Glutamatergic neuron (in vitro differentiated cells): ENCODE measurements around the gene EPHA4. TPM values are rescaled to one million over a fixed set of nuclear protein-coding genes. Genes with fewer than 3 reads are reported as not detected.

Experiments used
- DNase-seq: peaks from one replicate; pipeline ENCODE4 v3.0.0; 2022
- H3K27ac Mint-ChIP-seq: one replicate; pipeline ENCODE4 v1.8.0; 2020; ENCODE audit warnings: mild to moderate bottlenecking, mixed read lengths, inconsistent platforms; ENCODE audit not compliant: unreplicated experiment
- H3K27me3 Mint-ChIP-seq: one replicate; pipeline ENCODE4 v1.8.0; 2020; ENCODE audit warnings: mild to moderate bottlenecking, moderate library complexity, mixed read lengths, inconsistent platforms; ENCODE audit not compliant: unreplicated experiment
- H3K36me3 Mint-ChIP-seq: one replicate; pipeline ENCODE4 v1.8.0; 2020; ENCODE audit warnings: mild to moderate bottlenecking, mixed read lengths, inconsistent platforms; ENCODE audit not compliant: unreplicated experiment
- H3K4me1 Mint-ChIP-seq: one replicate; pipeline ENCODE4 v1.8.0; 2020; ENCODE audit warnings: mild to moderate bottlenecking, low read depth, mixed read lengths, inconsistent platforms; ENCODE audit not compliant: unreplicated experiment
- H3K4me3 Mint-ChIP-seq: one replicate; pipeline ENCODE4 v1.8.0; 2020; ENCODE audit warnings: mild to moderate bottlenecking, mixed read lengths, inconsistent platforms; ENCODE audit not compliant: unreplicated experiment
- H3K9me3 Mint-ChIP-seq: one replicate; pipeline ENCODE4 v1.8.0; 2020; ENCODE audit warnings: mild to moderate bottlenecking, moderate library complexity, mixed read lengths, inconsistent platforms; ENCODE audit not compliant: unreplicated experiment
- total RNA-seq: library from RNA; stranded (reverse); fragmentation: NEBNext Ultra II Directional; extraction: Animal tissue kit (Norgen Biotek cat#: 25700); gene quantifications from one replicate; pipeline ENCODE4 v1.2.1, GENCODE V29; 2021; ENCODE audit not compliant: unreplicated experiment
- TF ChIP-seq, protein P1 (sequence below): fragments of 200-600 bp; sonication (generic); IDR thresholded peaks from one replicate; pipeline ENCODE4 v1.5.0; 2021; ENCODE audit not compliant: partially characterized antibody, unreplicated experiment

EPHA4 gene
- total RNA-seq, 1 donor from 2014 or later, result 57.2 TPM

GRCh38 chr2:221605751-221606240 lies 33.7 kb upstream of the EPHA4 start:
- no peaks in the 10 kb centered on the region for H3K36me3 Mint-ChIP-seq
- no peak overlapping the region for H3K4me3 Mint-ChIP-seq
- no peak overlapping the region for H3K27ac Mint-ChIP-seq

DNA sequence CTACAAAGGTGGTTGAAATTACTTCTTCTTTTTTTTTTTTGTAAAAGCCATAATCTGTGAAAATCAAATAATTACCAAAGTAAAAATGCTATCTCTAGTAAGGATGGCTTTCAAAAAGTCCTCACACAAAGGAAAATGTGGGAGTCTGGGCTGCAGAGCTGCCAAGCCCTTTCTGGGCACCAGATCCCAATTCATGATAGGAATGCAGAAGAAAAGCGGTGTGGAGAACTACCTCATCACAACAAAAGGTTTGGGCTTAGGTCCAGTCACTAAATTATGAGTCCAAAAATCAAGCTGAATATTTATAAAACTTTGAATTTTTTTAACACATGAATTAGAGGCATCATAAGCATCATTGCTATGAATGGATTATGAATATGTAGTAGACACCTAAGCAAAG lies 30.8 kb upstream of the EPHA4 start:
- DNase-seq, result no peak
- peaks cover 15% of the 10 kb centered on the region for H3K4me1 Mint-ChIP-seq
- TF ChIP-seq, protein P1, sequence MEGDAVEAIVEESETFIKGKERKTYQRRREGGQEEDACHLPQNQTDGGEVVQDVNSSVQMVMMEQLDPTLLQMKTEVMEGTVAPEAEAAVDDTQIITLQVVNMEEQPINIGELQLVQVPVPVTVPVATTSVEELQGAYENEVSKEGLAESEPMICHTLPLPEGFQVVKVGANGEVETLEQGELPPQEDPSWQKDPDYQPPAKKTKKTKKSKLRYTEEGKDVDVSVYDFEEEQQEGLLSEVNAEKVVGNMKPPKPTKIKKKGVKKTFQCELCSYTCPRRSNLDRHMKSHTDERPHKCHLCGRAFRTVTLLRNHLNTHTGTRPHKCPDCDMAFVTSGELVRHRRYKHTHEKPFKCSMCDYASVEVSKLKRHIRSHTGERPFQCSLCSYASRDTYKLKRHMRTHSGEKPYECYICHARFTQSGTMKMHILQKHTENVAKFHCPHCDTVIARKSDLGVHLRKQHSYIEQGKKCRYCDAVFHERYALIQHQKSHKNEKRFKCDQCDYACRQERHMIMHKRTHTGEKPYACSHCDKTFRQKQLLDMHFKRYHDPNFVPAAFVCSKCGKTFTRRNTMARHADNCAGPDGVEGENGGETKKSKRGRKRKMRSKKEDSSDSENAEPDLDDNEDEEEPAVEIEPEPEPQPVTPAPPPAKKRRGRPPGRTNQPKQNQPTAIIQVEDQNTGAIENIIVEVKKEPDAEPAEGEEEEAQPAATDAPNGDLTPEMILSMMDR, result no peak
- no peaks in the 10 kb centered on the region for H3K36me3 Mint-ChIP-seq
- peaks cover 3% of the 10 kb centered on the region for H3K27me3 Mint-ChIP-seq
- H3K4me3 Mint-ChIP-seq, result no peak overlapping the region
- no peaks in the 10 kb centered on the region for H3K9me3 Mint-ChIP-seq
- no peak overlapping the region for H3K27ac Mint-ChIP-seq

More at GRCh38 chr2:221605751-221606240, 33.7 kb upstream of the EPHA4 start:
- TF ChIP-seq, protein P1, result no peak
- peaks cover 3% of the 10 kb centered on the region for H3K27me3 Mint-ChIP-seq
- peaks cover 15% of the 10 kb centered on the region for H3K4me1 Mint-ChIP-seq
- no peaks in the 10 kb centered on the region for H3K9me3 Mint-ChIP-seq
- DNase-seq, result no peak

GRCh38 chr2:221601376-221601775 lies 29.3 kb upstream of the EPHA4 start:
- no peak for DNase-seq
- Mint-ChIP-seq H3K27me3 (peaks cover 3% of the 10 kb centered on the region), H3K4me1 (peaks cover 14% of the 10 kb centered on the region), H3K27ac (no peak overlapping the region), H3K9me3 (no peaks in the 10 kb centered on the region), H3K4me3 (no peak overlapping the region), H3K36me3 (no peaks in the 10 kb centered on the region)
- TF ChIP-seq, protein P1, result no peak

DNA sequence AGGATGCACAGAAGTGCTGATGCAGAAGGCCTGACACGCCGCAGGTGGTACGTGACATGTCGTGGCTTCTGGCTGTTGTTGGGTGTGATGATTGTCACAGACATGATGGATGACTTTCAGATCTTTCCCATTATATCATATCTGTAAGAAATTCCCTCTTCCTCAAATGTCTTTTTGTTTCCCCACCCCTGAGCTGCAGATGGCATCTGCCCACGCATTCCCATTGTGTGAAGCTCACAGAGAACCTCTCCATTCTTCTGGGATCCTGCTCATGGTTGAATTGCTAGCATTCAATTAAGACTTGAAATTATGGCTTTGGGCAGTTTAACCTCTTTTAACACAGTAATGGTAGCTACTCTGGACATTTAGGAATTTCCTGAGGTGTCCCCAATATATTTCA lies 28.3 kb upstream of the EPHA4 start:
- Mint-ChIP-seq H3K4me3 (no peak overlapping the region), H3K4me1 (peaks cover 9% of the 10 kb centered on the region), H3K9me3 (no peaks in the 10 kb centered on the region), H3K27ac (no peak overlapping the region), H3K27me3 (no peaks in the 10 kb centered on the region), H3K36me3 (no peaks in the 10 kb centered on the region)
- DNase-seq, result no peak
- TF ChIP-seq, protein P1, result no peak

- DNase-seq, result no peak
- no peaks in the 10 kb centered on the region for H3K4me1 Mint-ChIP-seq
- H3K36me3 Mint-ChIP-seq, result no peaks in the 10 kb centered on the region
- no peak overlapping the region for H3K4me3 Mint-ChIP-seq
- H3K9me3 Mint-ChIP-seq, result no peaks in the 10 kb centered on the region
- H3K27ac Mint-ChIP-seq, result no peak overlapping the region
- TF ChIP-seq, protein P1, result no peak
- H3K27me3 Mint-ChIP-seq, result no peaks in the 10 kb centered on the region
These were observed 24.1 kb upstream of the EPHA4 start for GRCh38 chr2:221596192-221596591.
